GM12892 (cell line): Measurements from ENCODE around the gene STAG1.
"Not testable (repeated sequence)": the region's sequence is repeated elsewhere in the genome, so short reads cannot be mapped to it uniquely, and the experiment has no call there.

Source experiments
- POLR2A ChIP-seq: IDR thresholded peaks from 2 replicates; pipeline ENCODE4 v1.6.1; 2011; ENCODE audit warnings: low read depth, low read length, control low read depth
- POLR2AphosphoS5 ChIP-seq: IDR thresholded peaks from 2 replicates; pipeline ENCODE4 v1.6.1; 2011; ENCODE audit warnings: low read depth, low read length, control low read depth
- TAF1 ChIP-seq: IDR thresholded peaks from 2 replicates; pipeline ENCODE4 v1.6.1; 2011; ENCODE audit warnings: low read depth, mild to moderate bottlenecking, control low read depth, low read length, borderline replicate concordance

DNA sequence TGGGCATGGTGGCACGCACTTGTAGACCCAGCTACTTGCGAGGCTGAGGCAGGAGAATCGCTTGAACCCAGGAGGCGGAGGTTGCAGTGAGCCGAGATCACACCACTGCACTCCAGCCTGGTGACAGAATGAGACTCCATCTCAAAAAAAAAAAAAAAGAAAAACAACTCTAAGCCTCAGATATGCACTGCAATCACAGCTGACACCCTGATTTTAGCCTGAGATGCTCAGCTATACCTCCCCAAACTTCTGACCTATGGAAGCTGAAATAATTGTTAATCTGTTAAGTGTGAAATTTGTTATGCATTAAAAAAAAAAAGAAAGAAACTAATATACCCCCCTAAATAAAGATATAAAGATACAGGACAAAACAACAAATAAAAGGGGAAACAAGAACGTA, 2.6 kb downstream of the STAG1 start:
- TF ChIP-seq POLR2AphosphoS5, POLR2A, TAF1: not testable (repeated sequence)
